ENCODE measurements around the gene RNF186.

DNA sequence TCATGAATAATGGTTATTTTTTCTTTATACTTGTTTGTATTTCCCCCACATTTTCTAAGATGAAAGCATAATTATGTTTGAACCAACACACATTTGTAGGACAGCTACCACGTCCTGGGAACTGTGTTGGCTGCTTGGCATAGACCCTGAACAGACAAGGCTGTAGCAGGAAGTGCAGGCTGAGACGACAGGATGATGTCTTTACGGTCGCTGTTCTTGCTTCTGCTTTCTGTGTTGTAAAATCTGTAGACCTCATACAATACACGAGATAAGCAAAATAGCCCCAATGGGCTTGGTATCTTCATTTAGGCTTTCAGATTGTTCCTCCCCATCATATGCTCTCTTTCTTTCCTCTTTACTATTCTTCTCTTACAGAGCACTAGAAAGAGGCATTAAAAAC lies 43.8 kb upstream of the RNF186 start:
- TF ChIP-seq, protein P1, sequence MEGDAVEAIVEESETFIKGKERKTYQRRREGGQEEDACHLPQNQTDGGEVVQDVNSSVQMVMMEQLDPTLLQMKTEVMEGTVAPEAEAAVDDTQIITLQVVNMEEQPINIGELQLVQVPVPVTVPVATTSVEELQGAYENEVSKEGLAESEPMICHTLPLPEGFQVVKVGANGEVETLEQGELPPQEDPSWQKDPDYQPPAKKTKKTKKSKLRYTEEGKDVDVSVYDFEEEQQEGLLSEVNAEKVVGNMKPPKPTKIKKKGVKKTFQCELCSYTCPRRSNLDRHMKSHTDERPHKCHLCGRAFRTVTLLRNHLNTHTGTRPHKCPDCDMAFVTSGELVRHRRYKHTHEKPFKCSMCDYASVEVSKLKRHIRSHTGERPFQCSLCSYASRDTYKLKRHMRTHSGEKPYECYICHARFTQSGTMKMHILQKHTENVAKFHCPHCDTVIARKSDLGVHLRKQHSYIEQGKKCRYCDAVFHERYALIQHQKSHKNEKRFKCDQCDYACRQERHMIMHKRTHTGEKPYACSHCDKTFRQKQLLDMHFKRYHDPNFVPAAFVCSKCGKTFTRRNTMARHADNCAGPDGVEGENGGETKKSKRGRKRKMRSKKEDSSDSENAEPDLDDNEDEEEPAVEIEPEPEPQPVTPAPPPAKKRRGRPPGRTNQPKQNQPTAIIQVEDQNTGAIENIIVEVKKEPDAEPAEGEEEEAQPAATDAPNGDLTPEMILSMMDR (tag by site-specific recombination; IDR thresholded peaks at IDR 0.05), result no peak
- TF ChIP-seq TRIM28 (IDR thresholded peaks at IDR 0.05; ENCODE audit: borderline replicate concordance, low read length) (no peak), ZNF19 (tag by site-specific recombination; IDR thresholded peaks at IDR 0.05; ENCODE audit: low read depth) (no peak), YY1 (tag by site-specific recombination; IDR thresholded peaks at IDR 0.05) (no peak), ZNF274 (IDR thresholded peaks at IDR 0.05; ENCODE audit: low read length) (no peak), ZNF274 (tag by site-specific recombination; IDR thresholded peaks at IDR 0.05; ENCODE audit: borderline replicate concordance) (no peak), ZNF510 (tag by site-specific recombination; IDR thresholded peaks at IDR 0.05; ENCODE audit: insufficient replicate concordance) (no peak)
- TF ChIP-seq, protein P2, sequence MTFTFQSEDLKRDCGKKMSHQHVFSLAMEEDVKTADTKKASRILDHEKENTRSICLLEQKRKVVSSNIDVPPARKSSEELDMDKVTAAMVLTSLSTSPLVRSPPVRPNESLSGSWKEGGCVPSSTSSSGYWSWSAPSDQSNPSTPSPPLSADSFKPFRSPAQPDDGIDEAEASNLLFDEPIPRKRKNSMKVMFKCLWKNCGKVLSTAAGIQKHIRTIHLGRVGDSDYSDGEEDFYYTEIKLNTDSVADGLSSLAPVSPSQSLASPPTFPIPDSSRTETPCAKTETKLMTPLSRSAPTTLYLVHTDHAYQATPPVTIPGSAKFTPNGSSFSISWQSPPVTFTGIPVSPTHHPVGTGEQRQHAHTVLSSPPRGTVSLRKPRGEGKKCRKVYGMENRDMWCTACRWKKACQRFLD (tag by site-specific recombination; IDR thresholded peaks at IDR 0.05), result no peak
- TF ChIP-seq, protein P3, sequence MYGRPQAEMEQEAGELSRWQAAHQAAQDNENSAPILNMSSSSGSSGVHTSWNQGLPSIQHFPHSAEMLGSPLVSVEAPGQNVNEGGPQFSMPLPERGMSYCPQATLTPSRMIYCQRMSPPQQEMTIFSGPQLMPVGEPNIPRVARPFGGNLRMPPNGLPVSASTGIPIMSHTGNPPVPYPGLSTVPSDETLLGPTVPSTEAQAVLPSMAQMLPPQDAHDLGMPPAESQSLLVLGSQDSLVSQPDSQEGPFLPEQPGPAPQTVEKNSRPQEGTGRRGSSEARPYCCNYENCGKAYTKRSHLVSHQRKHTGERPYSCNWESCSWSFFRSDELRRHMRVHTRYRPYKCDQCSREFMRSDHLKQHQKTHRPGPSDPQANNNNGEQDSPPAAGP (tag by site-specific recombination; IDR thresholded peaks at IDR 0.05), result no peak
- TF ChIP-seq, protein P4, sequence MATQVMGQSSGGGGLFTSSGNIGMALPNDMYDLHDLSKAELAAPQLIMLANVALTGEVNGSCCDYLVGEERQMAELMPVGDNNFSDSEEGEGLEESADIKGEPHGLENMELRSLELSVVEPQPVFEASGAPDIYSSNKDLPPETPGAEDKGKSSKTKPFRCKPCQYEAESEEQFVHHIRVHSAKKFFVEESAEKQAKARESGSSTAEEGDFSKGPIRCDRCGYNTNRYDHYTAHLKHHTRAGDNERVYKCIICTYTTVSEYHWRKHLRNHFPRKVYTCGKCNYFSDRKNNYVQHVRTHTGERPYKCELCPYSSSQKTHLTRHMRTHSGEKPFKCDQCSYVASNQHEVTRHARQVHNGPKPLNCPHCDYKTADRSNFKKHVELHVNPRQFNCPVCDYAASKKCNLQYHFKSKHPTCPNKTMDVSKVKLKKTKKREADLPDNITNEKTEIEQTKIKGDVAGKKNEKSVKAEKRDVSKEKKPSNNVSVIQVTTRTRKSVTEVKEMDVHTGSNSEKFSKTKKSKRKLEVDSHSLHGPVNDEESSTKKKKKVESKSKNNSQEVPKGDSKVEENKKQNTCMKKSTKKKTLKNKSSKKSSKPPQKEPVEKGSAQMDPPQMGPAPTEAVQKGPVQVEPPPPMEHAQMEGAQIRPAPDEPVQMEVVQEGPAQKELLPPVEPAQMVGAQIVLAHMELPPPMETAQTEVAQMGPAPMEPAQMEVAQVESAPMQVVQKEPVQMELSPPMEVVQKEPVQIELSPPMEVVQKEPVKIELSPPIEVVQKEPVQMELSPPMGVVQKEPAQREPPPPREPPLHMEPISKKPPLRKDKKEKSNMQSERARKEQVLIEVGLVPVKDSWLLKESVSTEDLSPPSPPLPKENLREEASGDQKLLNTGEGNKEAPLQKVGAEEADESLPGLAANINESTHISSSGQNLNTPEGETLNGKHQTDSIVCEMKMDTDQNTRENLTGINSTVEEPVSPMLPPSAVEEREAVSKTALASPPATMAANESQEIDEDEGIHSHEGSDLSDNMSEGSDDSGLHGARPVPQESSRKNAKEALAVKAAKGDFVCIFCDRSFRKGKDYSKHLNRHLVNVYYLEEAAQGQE (tag by site-specific recombination; IDR thresholded peaks at IDR 0.05), result no peak
- TF ChIP-seq, protein P5, sequence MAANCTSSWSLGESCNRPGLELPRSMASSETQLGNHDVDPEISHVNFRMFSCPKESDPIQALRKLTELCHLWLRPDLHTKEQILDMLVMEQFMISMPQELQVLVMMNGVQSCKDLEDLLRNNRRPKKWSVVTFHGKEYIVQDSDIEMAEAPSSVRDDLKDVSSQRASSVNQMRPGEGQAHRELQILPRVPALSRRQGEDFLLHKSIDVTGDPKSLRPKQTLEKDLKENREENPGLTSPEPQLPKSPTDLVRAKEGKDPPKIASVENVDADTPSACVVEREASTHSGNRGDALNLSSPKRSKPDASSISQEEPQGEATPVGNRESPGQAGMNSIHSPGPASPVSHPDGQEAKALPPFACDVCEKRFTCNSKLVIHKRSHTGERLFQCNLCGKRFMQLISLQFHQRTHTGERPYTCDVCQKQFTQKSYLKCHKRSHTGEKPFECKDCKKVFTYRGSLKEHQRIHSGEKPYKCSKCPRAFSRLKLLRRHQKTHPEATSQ (tag by site-specific recombination; IDR thresholded peaks at IDR 0.05), result no peak
